SU-DHL-6 (cell line): ENCODE data around the gene VEGFA.

ENCODE experiments used
- CTCF ChIP-seq: fragments of 200-600 bp; sonication (generic); IDR thresholded peaks from one replicate; pipeline ENCODE4 v1.5.1; 2017; ENCODE audit warnings: antibody characterized with exemption, mild to moderate bottlenecking, low read length, moderate library complexity; ENCODE audit not compliant: insufficient read depth, poor library complexity, severe bottlenecking
- EZH2phosphoT487 ChIP-seq: fragments of 200-600 bp; sonication (generic), shearing (Covaris generic); conservative IDR thresholded peaks from 2 replicates; pipeline ENCODE4 v1.6.1; 2018; ENCODE audit warnings: mild to moderate bottlenecking, antibody characterized with exemption, low read length, moderate library complexity, mixed read lengths

GRCh38 chr6:43766500-43766853, 3.5 kb upstream of the VEGFA start:
- TF ChIP-seq CTCF (no peak), EZH2phosphoT487 (no peak)
